ENCODE results near the gene CMSS1. TPM values are rescaled to one million over a fixed set of nuclear protein-coding genes. Genes with fewer than 3 reads are reported as not detected.

The CMSS1 gene
- total RNA-seq, 1 donor from 2014 or later = 56.3 TPM

DNA sequence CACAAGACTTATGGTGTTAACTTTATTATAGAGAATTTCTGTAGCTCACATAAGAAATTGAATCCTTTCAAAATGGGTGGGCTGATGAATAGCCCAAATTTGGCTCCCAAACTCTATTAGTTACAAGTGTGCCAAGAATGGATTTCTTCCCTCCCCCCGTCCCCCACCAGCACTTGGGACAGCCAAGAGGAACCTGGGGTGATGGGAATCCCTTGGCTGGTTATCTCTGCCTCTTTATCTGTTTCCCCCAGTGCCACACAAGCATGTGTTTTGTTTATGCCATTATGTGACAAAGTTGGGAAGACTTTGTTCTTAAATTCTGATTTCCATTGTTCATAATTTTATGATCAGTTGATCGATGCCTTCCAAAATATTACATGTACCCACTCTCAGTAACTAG lies 28.3 kb downstream of the CMSS1 start:
- no peak overlapping the region for H3K4me3 Mint-ChIP-seq
- H3K27ac Mint-ChIP-seq = no peak overlapping the region
- H2AFZ ChIP-seq (replicated peaks) = no peak overlapping the region
- H3K9me3 ChIP-seq (ENCODE audit: low read depth) = no peaks in the 10 kb centered on the region
- H3K27me3 Mint-ChIP-seq (ENCODE audit: insufficient read depth, low read depth) = no peaks in the 10 kb centered on the region
- H3K4me3 ChIP-seq = no peak overlapping the region
- H3K4me1 ChIP-seq = peaks cover 15% of the 10 kb centered on the region
- H3K9me3 Mint-ChIP-seq = no peaks in the 10 kb centered on the region
- H3K36me3 ChIP-seq = no peaks in the 10 kb centered on the region
- DNase-seq (ENCODE audit: low spot score) = no peak
- H4K20me1 ChIP-seq (ENCODE audit: low read depth) = peaks cover 4% of the 10 kb centered on the region
- no peak overlapping the region for H3K4me2 ChIP-seq
- H3K27ac ChIP-seq = no peak overlapping the region
- no peak overlapping the region for H3K9ac ChIP-seq
- H3K36me3 Mint-ChIP-seq = no peaks in the 10 kb centered on the region
- peaks cover 4% of the 10 kb centered on the region for H3F3A ChIP-seq (ENCODE audit: low read depth)
- no peaks in the 10 kb centered on the region for H3K27me3 ChIP-seq
- TF ChIP-seq EZH2phosphoT487 (IDR thresholded peaks at IDR 0.05) = no peak
- no peak for TF ChIP-seq EZH2 (IDR thresholded peaks at IDR 0.05)
- TF ChIP-seq, protein P1, sequence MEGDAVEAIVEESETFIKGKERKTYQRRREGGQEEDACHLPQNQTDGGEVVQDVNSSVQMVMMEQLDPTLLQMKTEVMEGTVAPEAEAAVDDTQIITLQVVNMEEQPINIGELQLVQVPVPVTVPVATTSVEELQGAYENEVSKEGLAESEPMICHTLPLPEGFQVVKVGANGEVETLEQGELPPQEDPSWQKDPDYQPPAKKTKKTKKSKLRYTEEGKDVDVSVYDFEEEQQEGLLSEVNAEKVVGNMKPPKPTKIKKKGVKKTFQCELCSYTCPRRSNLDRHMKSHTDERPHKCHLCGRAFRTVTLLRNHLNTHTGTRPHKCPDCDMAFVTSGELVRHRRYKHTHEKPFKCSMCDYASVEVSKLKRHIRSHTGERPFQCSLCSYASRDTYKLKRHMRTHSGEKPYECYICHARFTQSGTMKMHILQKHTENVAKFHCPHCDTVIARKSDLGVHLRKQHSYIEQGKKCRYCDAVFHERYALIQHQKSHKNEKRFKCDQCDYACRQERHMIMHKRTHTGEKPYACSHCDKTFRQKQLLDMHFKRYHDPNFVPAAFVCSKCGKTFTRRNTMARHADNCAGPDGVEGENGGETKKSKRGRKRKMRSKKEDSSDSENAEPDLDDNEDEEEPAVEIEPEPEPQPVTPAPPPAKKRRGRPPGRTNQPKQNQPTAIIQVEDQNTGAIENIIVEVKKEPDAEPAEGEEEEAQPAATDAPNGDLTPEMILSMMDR (IDR thresholded peaks at IDR 0.05) = no peak
- H3K79me2 ChIP-seq (ENCODE audit: low read depth) = peaks cover 24% of the 10 kb centered on the region
- no peaks in the 10 kb centered on the region for H3K4me1 Mint-ChIP-seq

DNA sequence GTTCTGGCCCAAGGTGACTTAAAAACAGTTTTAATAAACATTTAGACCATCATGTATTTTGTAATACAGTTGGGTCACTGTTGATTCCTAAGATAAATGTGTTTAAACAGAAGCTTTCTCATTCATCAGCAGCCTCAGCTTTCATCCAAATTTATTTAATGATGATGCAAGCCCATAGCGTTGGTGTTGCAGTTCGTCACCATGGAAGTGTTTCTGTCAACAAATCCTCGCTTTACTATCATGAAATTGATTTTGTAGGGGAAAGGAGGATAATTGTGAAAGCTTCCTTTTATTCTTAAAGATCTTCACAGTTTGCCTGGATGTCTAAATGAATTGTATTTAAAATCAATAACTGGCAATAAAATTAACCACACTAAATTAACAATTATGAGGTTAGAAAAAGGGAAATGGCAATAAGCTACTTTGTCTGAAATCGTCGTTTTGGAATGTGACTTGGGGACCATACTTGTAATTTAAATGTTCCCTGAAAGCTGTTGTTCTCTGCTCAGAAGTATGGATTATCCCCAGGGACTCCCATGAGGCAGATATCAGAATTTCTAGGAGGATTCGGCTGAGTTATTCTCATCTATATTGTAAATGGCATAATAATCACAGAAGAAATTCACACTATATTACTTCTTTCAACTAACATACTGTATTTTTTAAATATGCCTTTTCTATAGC lies 29.0 kb downstream of the CMSS1 start:
- Histone ChIP-seq H3K9ac (no peak overlapping the region), H3K4me1 (peaks cover 15% of the 10 kb centered on the region), H3K36me3 (no peaks in the 10 kb centered on the region), H3K79me2 (ENCODE audit: low read depth) (peaks cover 26% of the 10 kb centered on the region), H3K9me3 (ENCODE audit: low read depth) (no peaks in the 10 kb centered on the region), H3K27me3 (no peaks in the 10 kb centered on the region), H3K4me2 (no peak overlapping the region), H4K20me1 (ENCODE audit: low read depth) (peaks cover 4% of the 10 kb centered on the region), H3K4me3 (no peak overlapping the region), H2AFZ (replicated peaks) (no peak overlapping the region), H3K27ac (no peak overlapping the region), H3F3A (ENCODE audit: low read depth) (peaks cover 4% of the 10 kb centered on the region)
- H3K4me3 Mint-ChIP-seq = no peak overlapping the region
- no peaks in the 10 kb centered on the region for H3K9me3 Mint-ChIP-seq
- TF ChIP-seq EZH2phosphoT487 (IDR thresholded peaks at IDR 0.05) (no peak), EZH2 (IDR thresholded peaks at IDR 0.05) (no peak)
- TF ChIP-seq, protein P1 (IDR thresholded peaks at IDR 0.05) = no peak
- H3K4me1 Mint-ChIP-seq = no peaks in the 10 kb centered on the region
- no peaks in the 10 kb centered on the region for H3K27me3 Mint-ChIP-seq (ENCODE audit: insufficient read depth, low read depth)
- DNase-seq (ENCODE audit: low spot score) = no peak
- H3K36me3 Mint-ChIP-seq = no peaks in the 10 kb centered on the region
- no peak overlapping the region for H3K27ac Mint-ChIP-seq

DNA sequence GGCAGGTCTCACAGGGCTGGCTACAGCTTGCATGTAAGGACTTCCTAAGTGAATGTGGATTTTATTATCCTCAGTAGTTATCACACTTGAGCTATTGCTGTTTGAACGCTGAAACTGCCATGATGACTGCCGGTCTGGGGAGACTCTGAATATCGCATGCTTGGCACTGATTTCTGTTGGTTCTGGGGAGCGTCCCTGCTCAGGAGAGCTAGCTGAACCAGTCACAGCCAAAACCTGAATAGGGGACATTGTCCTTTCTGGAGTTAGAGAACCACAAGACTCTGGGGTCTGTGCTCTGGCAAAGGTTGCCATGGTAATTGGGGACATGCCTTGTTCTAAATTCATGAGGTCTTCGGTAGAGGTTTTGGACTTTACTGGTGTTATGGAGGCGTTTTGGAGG lies 30.8 kb downstream of the CMSS1 start:
- TF ChIP-seq, protein P1 (IDR thresholded peaks at IDR 0.05) = no peak
- TF ChIP-seq EZH2phosphoT487 (IDR thresholded peaks at IDR 0.05) (no peak), EZH2 (IDR thresholded peaks at IDR 0.05) (no peak)
- H3K9me3 ChIP-seq (ENCODE audit: low read depth) = no peaks in the 10 kb centered on the region
- no peak overlapping the region for H3K27ac ChIP-seq
- peaks cover 4% of the 10 kb centered on the region for H3F3A ChIP-seq (ENCODE audit: low read depth)
- no peak for DNase-seq (ENCODE audit: low spot score)
- Mint-ChIP-seq H3K27ac (no peak overlapping the region), H3K4me3 (no peak overlapping the region), H3K36me3 (no peaks in the 10 kb centered on the region), H3K9me3 (no peaks in the 10 kb centered on the region), H3K4me1 (no peaks in the 10 kb centered on the region), H3K27me3 (ENCODE audit: insufficient read depth, low read depth) (no peaks in the 10 kb centered on the region)
- no peak overlapping the region for H3K4me3 ChIP-seq
- H3K27me3 ChIP-seq = no peaks in the 10 kb centered on the region
- H3K4me1 ChIP-seq = peaks cover 15% of the 10 kb centered on the region
- no peaks in the 10 kb centered on the region for H3K36me3 ChIP-seq
- H2AFZ ChIP-seq (replicated peaks) = no peak overlapping the region
- H3K9ac ChIP-seq = no peak overlapping the region
- H3K79me2 ChIP-seq (ENCODE audit: low read depth) = peaks cover 31% of the 10 kb centered on the region
- peaks cover 3% of the 10 kb centered on the region for H4K20me1 ChIP-seq (ENCODE audit: low read depth)
- no peak overlapping the region for H3K4me2 ChIP-seq

All from neural progenitor cell (in vitro differentiated cells).